ENCODE data around the gene SAMD5. TPM values are rescaled to one million over a fixed set of nuclear protein-coding genes. Genes with fewer than 3 reads are reported as not detected.
A peak's percentile ranks its signal among the peaks of the same experiment; 100 is the strongest.

SAMD5 gene
- total RNA-seq, 1 experiment from 2014 or later = not detected

GRCh38 chr6:147560670-147561069 is 52.2 kb downstream of the SAMD5 start:
- no peak for DNase-seq (ENCODE audit: low spot score)
- in situ Hi-C loops (cut with HindIII; ENCODE audit: low sequenced_read_pairs) = no loop called here

GRCh38 chr6:147561726-147562125 is 53.2 kb downstream of the SAMD5 start:
- in situ Hi-C loops (cut with HindIII; ENCODE audit: low sequenced_read_pairs) = no loop called here
- DNase-seq (ENCODE audit: low spot score) = no peak

- no peak for DNase-seq (ENCODE audit: low spot score)
- in situ Hi-C loops (cut with HindIII; ENCODE audit: low sequenced_read_pairs) = no loop called here
Observed at GRCh38 chr6:147563472-147563871, 55.0 kb downstream of the SAMD5 start.

- in situ Hi-C loops (cut with HindIII; ENCODE audit: low sequenced_read_pairs) = no loop called here
- no peak for DNase-seq (ENCODE audit: low spot score)
Observed at GRCh38 chr6:147564556-147564955, 56.1 kb downstream of the SAMD5 start.

GRCh38 chr6:147566244-147566898 is 57.9 kb downstream of the SAMD5 start:
- DNase-seq (ENCODE audit: low spot score) = no peak

GRCh38 chr6:147567141-147567805 is 58.8 kb downstream of the SAMD5 start:
- in situ Hi-C loops (cut with HindIII; ENCODE audit: low sequenced_read_pairs) = no loop called here
- DNase-seq (ENCODE audit: low spot score) = no peak

More at GRCh38 chr6:147566244-147566898, 57.9 kb downstream of the SAMD5 start:
- in situ Hi-C loops (cut with HindIII; ENCODE audit: low sequenced_read_pairs) = no loop called here

GRCh38 chr6:147569788-147570187 is 61.3 kb downstream of the SAMD5 start:
- no peak for DNase-seq (ENCODE audit: low spot score)
- in situ Hi-C loops (cut with HindIII; ENCODE audit: low sequenced_read_pairs) = no loop called here

GRCh38 chr6:147570681-147571080 is 62.2 kb downstream of the SAMD5 start:
- in situ Hi-C loops (cut with HindIII; ENCODE audit: low sequenced_read_pairs) = no loop called here

GRCh38 chr6:147577488-147577887 is 69.0 kb downstream of the SAMD5 start:
- in situ Hi-C loops (cut with HindIII; ENCODE audit: low sequenced_read_pairs) = no loop called here
- DNase-seq (ENCODE audit: low spot score) = no peak

More at GRCh38 chr6:147570681-147571080, 62.2 kb downstream of the SAMD5 start:
- DNase-seq (ENCODE audit: low spot score) = no peak

- in situ Hi-C loops (cut with HindIII; ENCODE audit: low sequenced_read_pairs) = no loop called here
- DNase-seq (ENCODE audit: low spot score) = no peak
Observed at GRCh38 chr6:147578159-147578558, 69.7 kb downstream of the SAMD5 start.

- in situ Hi-C loops (cut with HindIII; ENCODE audit: low sequenced_read_pairs) = no loop called here
- no peak for DNase-seq (ENCODE audit: low spot score)
Observed at GRCh38 chr6:147578883-147579282, 70.4 kb downstream of the SAMD5 start.

- in situ Hi-C loops (cut with HindIII; ENCODE audit: low sequenced_read_pairs) = no loop called here
- DNase-seq (ENCODE audit: low spot score) = no peak
Observed at GRCh38 chr6:147579667-147580066, 71.2 kb downstream of the SAMD5 start.

GRCh38 chr6:147582991-147583390 is 74.5 kb downstream of the SAMD5 start:
- in situ Hi-C loops (cut with HindIII; ENCODE audit: low sequenced_read_pairs) = no loop called here
- DNase-seq (ENCODE audit: low spot score) = no peak

GRCh38 chr6:147585256-147585655 is 76.8 kb downstream of the SAMD5 start:
- in situ Hi-C loops (cut with HindIII; ENCODE audit: low sequenced_read_pairs) = no loop called here

GRCh38 chr6:147586044-147586443 is 77.6 kb downstream of the SAMD5 start:
- DNase-seq (ENCODE audit: low spot score) = peak; percentile 60
- in situ Hi-C loops (cut with HindIII; ENCODE audit: low sequenced_read_pairs) = no loop called here

More at GRCh38 chr6:147585256-147585655, 76.8 kb downstream of the SAMD5 start:
- DNase-seq (ENCODE audit: low spot score) = no peak

- no peak for DNase-seq (ENCODE audit: low spot score)
- in situ Hi-C loops (cut with HindIII; ENCODE audit: low sequenced_read_pairs) = no loop called here
Observed at GRCh38 chr6:147587907-147588306, 79.4 kb downstream of the SAMD5 start.

GRCh38 chr6:147588469-147588868 is 80.0 kb downstream of the SAMD5 start:
- in situ Hi-C loops (cut with HindIII; ENCODE audit: low sequenced_read_pairs) = no loop called here
- no peak for DNase-seq (ENCODE audit: low spot score)

- in situ Hi-C loops (cut with HindIII; ENCODE audit: low sequenced_read_pairs) = no loop called here
- DNase-seq (ENCODE audit: low spot score) = no peak
Observed at GRCh38 chr6:147589739-147590250, 81.3 kb downstream of the SAMD5 start.

- in situ Hi-C loops (cut with HindIII; ENCODE audit: low sequenced_read_pairs) = no loop called here
- DNase-seq (ENCODE audit: low spot score) = no peak
Observed at GRCh38 chr6:147595961-147596360, 87.5 kb downstream of the SAMD5 start.

- in situ Hi-C loops (cut with HindIII; ENCODE audit: low sequenced_read_pairs) = no loop called here
- no peak for DNase-seq (ENCODE audit: low spot score)
Observed at GRCh38 chr6:147603392-147604081, 95.0 kb downstream of the SAMD5 start.

All from G401 (cell line).